ENCODE measurements around the gene STRC.
"Not testable (repeated sequence)": the region's sequence is repeated elsewhere in the genome, so short reads cannot be mapped to it uniquely, and the experiment has no call there.

GRCh38 chr15:43666177-43666576 lies 47.6 kb upstream of the STRC start:
- not testable (repeated sequence) for TF ChIP-seq CTCF, EP300, POLR2AphosphoS5, POLR2A (IDR thresholded peaks at IDR 0.05)

All from sigmoid colon (tissue), 4 donors.